Ovary (tissue), 9 donors: ENCODE results near the gene CDC37. TPM values are rescaled to one million over a fixed set of nuclear protein-coding genes. Genes with fewer than 3 reads are reported as not detected.
"Not testable (repeated sequence)": the region's sequence is repeated elsewhere in the genome, so short reads cannot be mapped to it uniquely, and the experiment has no call there.

Source experiments
- DNase-seq, 5 donors: peaks; one replicate each; pipeline ENCODE4 v3.0.0-alpha.2; 2019 to 2020
- H3K27ac ChIP-seq, 2 donors: fragments of 200-600 bp; one replicate each; pipeline versions ENCODE4 v1.5.1 to v1.8.0; 2019 to 2022
- H3K27me3 ChIP-seq: fragments of 200-600 bp; one replicate; pipeline ENCODE4 v1.8.0; 2022
- H3K36me3 ChIP-seq: fragments of 200-600 bp; sonication (generic); one replicate; pipeline ENCODE4 v1.5.1; 2019
- H3K4me1 ChIP-seq: one replicate; pipeline ENCODE4 v1.8.1; 2013; ENCODE audit warnings: mild to moderate bottlenecking, moderate library complexity; ENCODE audit not compliant: insufficient read depth
- H3K4me3 ChIP-seq: fragments of 200-600 bp; sonication (generic); one replicate; pipeline ENCODE4 v1.5.1; 2017
- H3K9me3 ChIP-seq, 2 donors: fragments of 200-600 bp in 1 of 2; sonication (generic) in 1 of 2; one replicate each; pipeline versions ENCODE4 v1.5.1 to v1.8.1; 2013 to 2019; ENCODE audit warnings: mild to moderate bottlenecking in 1 of 2, moderate library complexity in 1 of 2
- EP300 ChIP-seq: sonication (generic); formaldehyde crosslinking; IDR thresholded peaks from one replicate; pipeline ENCODE4 v1.6.1; 2017; ENCODE audit warnings: antibody characterized with exemption
- POLR2A ChIP-seq: fragments of 450-650 bp; IDR thresholded peaks from one replicate; pipeline ENCODE4 v1.6.1; 2017; ENCODE audit warnings: antibody characterized with exemption, mild to moderate bottlenecking, moderate library complexity
- WGBS, 3 donors: extraction: QIAGEN DNeasy Blood & Tissue Kit in 1 of 3; methylation state at CpG; one replicate each; pipeline versions ENCODE4 v1.1.5 to v1.1.7; 2013 to 2017; 5-methylcytosine and 5-hydroxymethylcytosine counted together
- intact Hi-C, 4 donors: fragments of 100-400 bp; cut with DNase I; formaldehyde crosslinking; loops; one replicate each; pipeline versions ENCODE4 v1.11.0 to v1.15.1; 2022 to 2023
- polyA plus RNA-seq, 2 donors: library from polyadenylated mRNA; stranded (reverse); fragments of 200-250 nt in 1 of 2; fragments of 350-450 nt in 1 of 2; fragmentation: Illumina TruSeq in 1 of 2; extraction: RNeasy Lipid Tissue Mini Kit (QIAGEN cat#74804) in 1 of 2; gene quantifications; one replicate each; pipeline ENCODE4 v1.2.3, GENCODE V29; 2013 to 2014
- total RNA-seq, 7 donors: library from RNA; depleted of rRNA in 2 of 7; stranded (reverse); fragments of >200 nt in 2 of 7; fragmentation: NEBNext Ultra II Directional in 3 of 7; extraction: Animal tissue kit (Norgen Biotek cat#: 25700) in 3 of 7; gene quantifications; one replicate each; pipeline versions ENCODE4 v1.1.0 to v1.2.4, GENCODE V29; 2016 to 2023
- TF ChIP-seq, protein P1 (sequence below), 3 donors: fragments of 450-650 bp in 2 of 3; fragments of 200-600 bp in 1 of 3; IDR thresholded peaks; one replicate each; pipeline versions ENCODE4 v1.5.1 to v1.8.0; 2016 to 2022; ENCODE audit warnings: antibody characterized with exemption in 3 of 3, mild to moderate bottlenecking in 1 of 3
- donor health status: DM: no; HTN: no; CAD: no; lungs with moderate emphysema.
- donor health status: DM: no; HTN: no; CAD: no.
- donor health status: Bipolar disorder and iron deficiency.
- donor health status: DM: yes; HTN: yes; CAD: no.
- donor health status: DM: no; HTN: no; CAD: no.
- donor health status: DM: yes; HTN: yes; CAD: no.

Gene CDC37
- total and polyA plus RNA-seq, 9 donors, result 81.3 to 180 (median 115) TPM

- Histone ChIP-seq H3K36me3 (no peaks in the 10 kb centered on the region), H3K4me1 (peaks cover 14% of the 10 kb centered on the region), H3K9me3 (no peaks in the 10 kb centered on the region), H3K27me3 (no peaks in the 10 kb centered on the region), H3K27ac (no peak overlapping the region), H3K4me3 (no peak overlapping the region)
- no peak for DNase-seq
- TF ChIP-seq POLR2A (no peak), EP300 (no peak)
- TF ChIP-seq, protein P1, sequence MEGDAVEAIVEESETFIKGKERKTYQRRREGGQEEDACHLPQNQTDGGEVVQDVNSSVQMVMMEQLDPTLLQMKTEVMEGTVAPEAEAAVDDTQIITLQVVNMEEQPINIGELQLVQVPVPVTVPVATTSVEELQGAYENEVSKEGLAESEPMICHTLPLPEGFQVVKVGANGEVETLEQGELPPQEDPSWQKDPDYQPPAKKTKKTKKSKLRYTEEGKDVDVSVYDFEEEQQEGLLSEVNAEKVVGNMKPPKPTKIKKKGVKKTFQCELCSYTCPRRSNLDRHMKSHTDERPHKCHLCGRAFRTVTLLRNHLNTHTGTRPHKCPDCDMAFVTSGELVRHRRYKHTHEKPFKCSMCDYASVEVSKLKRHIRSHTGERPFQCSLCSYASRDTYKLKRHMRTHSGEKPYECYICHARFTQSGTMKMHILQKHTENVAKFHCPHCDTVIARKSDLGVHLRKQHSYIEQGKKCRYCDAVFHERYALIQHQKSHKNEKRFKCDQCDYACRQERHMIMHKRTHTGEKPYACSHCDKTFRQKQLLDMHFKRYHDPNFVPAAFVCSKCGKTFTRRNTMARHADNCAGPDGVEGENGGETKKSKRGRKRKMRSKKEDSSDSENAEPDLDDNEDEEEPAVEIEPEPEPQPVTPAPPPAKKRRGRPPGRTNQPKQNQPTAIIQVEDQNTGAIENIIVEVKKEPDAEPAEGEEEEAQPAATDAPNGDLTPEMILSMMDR (IDR thresholded peaks at IDR 0.05), result no peak
- intact Hi-C loops, result loop anchor here in 1 of 4 donors (10.0 kb wide), 2 partner anchors 165 to 465 kb away; partner anchors contain the start of genes CDKN2D, KRI1 and OLFM2
- WGBS, 3 donors, result 80 to 84% (median 81%) methylated on average over 8 of the region's 8 CpGs
These were observed 3.5 kb downstream of the CDC37 start for GRCh38 chr19:10399878-10400277.

DNA sequence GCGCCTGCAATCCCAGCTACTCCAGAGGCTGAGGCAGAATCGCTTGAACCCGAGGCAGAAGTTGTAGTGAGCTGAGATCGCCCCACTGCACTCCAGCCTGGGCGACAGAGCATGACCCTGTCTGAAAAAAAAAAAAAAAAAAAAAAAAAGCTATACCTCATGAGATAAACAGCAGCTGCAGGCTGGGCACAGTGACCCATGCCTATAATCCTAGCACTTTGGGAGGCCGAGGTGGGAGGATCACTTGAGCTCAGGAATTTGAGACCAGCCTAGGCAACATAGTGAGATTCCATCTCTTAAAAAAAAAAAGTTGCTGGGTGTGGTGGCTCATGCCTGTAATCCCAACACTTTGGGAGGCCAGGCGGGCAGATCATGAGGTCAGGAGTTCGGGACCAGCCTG is 4.0 kb downstream of the CDC37 start:
- not testable (repeated sequence) for H3K36me3 ChIP-seq
- WGBS, 3 donors, result 85 to 97% (median 91%) methylated on average over 8 of the region's 8 CpGs

DNA sequence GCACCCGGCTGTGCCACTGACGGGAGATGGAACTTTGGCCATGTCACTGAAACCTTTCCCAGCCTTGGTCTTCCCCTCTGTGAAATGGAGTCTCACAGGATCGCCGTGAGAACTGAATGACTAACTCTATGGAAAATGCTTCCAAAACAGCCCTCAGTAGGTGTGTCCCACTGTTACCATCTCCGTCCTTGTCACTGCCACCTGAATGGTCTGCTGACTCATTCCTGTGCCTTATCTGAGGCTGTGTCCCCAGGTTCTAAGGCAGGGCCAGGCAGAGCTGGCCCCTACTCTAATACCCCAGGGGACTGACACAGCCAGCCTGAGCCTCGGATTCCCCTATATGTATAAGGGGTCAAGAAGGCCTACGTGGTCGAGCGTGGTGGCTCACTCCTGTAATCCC is 4.5 kb downstream of the CDC37 start:
- H3K4me3 ChIP-seq, result no peak overlapping the region
- peaks cover 11% of the 10 kb centered on the region for H3K4me1 ChIP-seq
- H3K27me3 ChIP-seq, result no peaks in the 10 kb centered on the region
- 87 to 92% (median 88%) methylated on average over 9 of the region's 9 CpGs for WGBS, 3 donors
- intact Hi-C loops, result loop anchor here in 1 of 4 donors (10.0 kb wide), 1 partner anchor 464 kb away; the partner anchor contains the start of gene OLFM2
- TF ChIP-seq, protein P1 (IDR thresholded peaks at IDR 0.05), result no peak
- no peak for TF ChIP-seq POLR2A
- no peak for TF ChIP-seq EP300
- DNase-seq, result no peak
- H3K9me3 ChIP-seq, result no peaks in the 10 kb centered on the region
- H3K27ac ChIP-seq, result no peak overlapping the region
- no peaks in the 10 kb centered on the region for H3K36me3 ChIP-seq

More for the DNA sequence above, 4.0 kb downstream of the CDC37 start:
- not testable (repeated sequence) for H3K27me3 ChIP-seq, H3K4me3 ChIP-seq, H3K9me3 ChIP-seq, DNase-seq, H3K27ac ChIP-seq
- peaks cover 11% of the 10 kb centered on the region for H3K4me1 ChIP-seq
- intact Hi-C loops, result loop anchor here in 1 of 4 donors (10.0 kb wide), 1 partner anchor 465 kb away; the partner anchor contains the start of gene OLFM2

GRCh38 chr19:10395917-10396316 is 7.4 kb downstream of the CDC37 start:
- TF ChIP-seq, protein P1 (IDR thresholded peaks at IDR 0.05), result no peak
- TF ChIP-seq EP300 (no peak), POLR2A (no peak)
- Histone ChIP-seq H3K27me3 (no peaks in the 10 kb centered on the region), H3K9me3 (no peaks in the 10 kb centered on the region), H3K27ac (no peak overlapping the region), H3K36me3 (no peaks in the 10 kb centered on the region), H3K4me3 (no peak overlapping the region), H3K4me1 (no peaks in the 10 kb centered on the region)
- intact Hi-C loops, result loop anchor here in 1 of 4 donors (10.0 kb wide), 1 partner anchor 461 kb away; the partner anchor contains the start of gene OLFM2
- no peak for DNase-seq
- 67 to 76% (median 71%) methylated on average over 24 of the region's 24 CpGs for WGBS, 3 donors

DNA sequence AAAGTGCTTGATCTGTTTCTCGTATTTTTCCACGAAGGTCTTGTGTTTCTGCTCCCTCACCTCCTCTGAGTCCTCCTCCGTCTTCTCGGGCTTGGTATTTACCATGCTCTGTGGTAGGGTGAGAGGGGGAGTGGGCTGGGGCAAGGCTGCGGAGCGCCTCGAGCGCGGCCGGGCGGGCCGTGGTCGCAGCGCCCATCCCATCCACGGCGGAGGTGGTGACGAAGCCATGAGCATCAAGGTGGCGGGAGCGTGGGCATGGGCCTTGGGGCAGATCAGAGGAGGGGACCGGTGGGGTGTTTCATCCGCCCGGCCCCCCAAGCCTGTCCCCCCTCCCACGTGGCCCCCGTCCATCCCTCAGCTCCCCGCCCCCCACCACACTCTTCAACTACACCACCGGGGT is 7.9 kb downstream of the CDC37 start:
- Histone ChIP-seq H3K27me3 (no peaks in the 10 kb centered on the region), H3K4me1 (no peaks in the 10 kb centered on the region), H3K9me3 (no peaks in the 10 kb centered on the region), H3K4me3 (no peak overlapping the region), H3K36me3 (no peaks in the 10 kb centered on the region), H3K27ac (no peak overlapping the region)
- no peak for DNase-seq
- intact Hi-C loops, result loop anchor here in 1 of 4 donors (10.0 kb wide), 1 partner anchor 461 kb away; the partner anchor contains the start of gene OLFM2
- TF ChIP-seq, protein P1 (IDR thresholded peaks at IDR 0.05), result no peak
- TF ChIP-seq EP300 (no peak), POLR2A (no peak)
- WGBS, 3 donors, result 85 to 88% (median 88%) methylated on average over 26 of the region's 26 CpGs
